Measurements from ENCODE around the gene CPSF4. TPM values are rescaled to one million over a fixed set of nuclear protein-coding genes. Genes with fewer than 3 reads are reported as not detected.
"Not testable (repeated sequence)": the region's sequence is repeated elsewhere in the genome, so short reads cannot be mapped to it uniquely, and the experiment has no call there.

Gene CPSF4
- total and polyA plus RNA-seq, 4 donors = 19.6 to 60.9 (median 44.8) TPM

GRCh38 chr7:99420986-99421385 lies 17.8 kb upstream of the CPSF4 start:
- no peak overlapping the region for H3K4me3 ChIP-seq (ENCODE audit: low read depth, low read length)
- no peaks in the 10 kb centered on the region for H3K27me3 ChIP-seq (ENCODE audit: control insufficient read depth, insufficient read depth, low read length)
- WGBS (ENCODE audit: insufficient coverage) = 91% methylated on average over 6 of the region's 7 CpGs
- no peaks in the 10 kb centered on the region for H3K4me1 ChIP-seq (ENCODE audit: control insufficient read depth, insufficient read depth, low read length)
- H3K9me3 ChIP-seq (ENCODE audit: control insufficient read depth, insufficient read depth, low read length) = no peaks in the 10 kb centered on the region
- peaks cover 95% of the 10 kb centered on the region for H3K36me3 ChIP-seq (ENCODE audit: control insufficient read depth, insufficient read depth, low read length)
- no peak for DNase-seq (ENCODE audit: low read depth in 4 of 6, low spot score in 6 of 6)
- H3K27ac ChIP-seq (ENCODE audit: low read depth, low read length) = no peak overlapping the region

GRCh38 chr7:99422186-99422585 lies 16.6 kb upstream of the CPSF4 start:
- peaks cover 89% of the 10 kb centered on the region for H3K36me3 ChIP-seq (ENCODE audit: control insufficient read depth, insufficient read depth, low read length)
- no peak overlapping the region for H3K4me3 ChIP-seq (ENCODE audit: low read depth, low read length)
- H3K4me1 ChIP-seq (ENCODE audit: control insufficient read depth, insufficient read depth, low read length) = no peaks in the 10 kb centered on the region
- no peak overlapping the region for H3K27ac ChIP-seq (ENCODE audit: low read depth, low read length)
- no peaks in the 10 kb centered on the region for H3K27me3 ChIP-seq (ENCODE audit: control insufficient read depth, insufficient read depth, low read length)
- no peaks in the 10 kb centered on the region for H3K9me3 ChIP-seq (ENCODE audit: control insufficient read depth, insufficient read depth, low read length)
- no peak for DNase-seq (ENCODE audit: low read depth in 4 of 6, low spot score in 6 of 6)
- 95% methylated on average over 10 of the region's 11 CpGs for WGBS (ENCODE audit: insufficient coverage)

DNA sequence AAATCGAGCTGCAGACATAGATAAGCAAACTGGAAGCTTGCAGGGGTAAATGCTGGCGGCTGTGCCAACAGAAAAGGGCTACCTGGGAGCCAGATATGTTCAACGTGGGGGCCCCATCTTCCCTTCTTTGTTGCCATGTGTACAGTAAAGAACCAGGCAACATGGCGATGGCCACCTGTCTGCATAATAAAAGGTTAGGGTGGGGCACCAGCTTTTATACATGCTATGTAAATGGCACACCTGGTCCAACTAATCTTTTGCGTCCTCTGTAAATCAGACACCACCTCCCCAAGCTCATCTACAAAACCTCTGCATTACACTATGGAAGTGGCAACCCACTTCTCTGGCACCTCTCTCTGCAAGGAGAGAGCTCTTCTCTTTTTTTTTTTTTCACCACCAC lies 16.1 kb upstream of the CPSF4 start:
- WGBS (ENCODE audit: insufficient coverage) = 90% methylated on average over 4 of the region's 5 CpGs
- Histone ChIP-seq H3K4me1 (ENCODE audit: control insufficient read depth, insufficient read depth, low read length) (no peaks in the 10 kb centered on the region), H3K27ac (ENCODE audit: low read depth, low read length) (no peak overlapping the region), H3K9me3 (ENCODE audit: control insufficient read depth, insufficient read depth, low read length) (no peaks in the 10 kb centered on the region), H3K27me3 (ENCODE audit: control insufficient read depth, insufficient read depth, low read length) (no peaks in the 10 kb centered on the region), H3K4me3 (ENCODE audit: low read depth, low read length) (no peak overlapping the region), H3K36me3 (ENCODE audit: control insufficient read depth, insufficient read depth, low read length) (peaks cover 85% of the 10 kb centered on the region)
- no peak for DNase-seq (ENCODE audit: low read depth in 4 of 6, low spot score in 6 of 6)

DNA sequence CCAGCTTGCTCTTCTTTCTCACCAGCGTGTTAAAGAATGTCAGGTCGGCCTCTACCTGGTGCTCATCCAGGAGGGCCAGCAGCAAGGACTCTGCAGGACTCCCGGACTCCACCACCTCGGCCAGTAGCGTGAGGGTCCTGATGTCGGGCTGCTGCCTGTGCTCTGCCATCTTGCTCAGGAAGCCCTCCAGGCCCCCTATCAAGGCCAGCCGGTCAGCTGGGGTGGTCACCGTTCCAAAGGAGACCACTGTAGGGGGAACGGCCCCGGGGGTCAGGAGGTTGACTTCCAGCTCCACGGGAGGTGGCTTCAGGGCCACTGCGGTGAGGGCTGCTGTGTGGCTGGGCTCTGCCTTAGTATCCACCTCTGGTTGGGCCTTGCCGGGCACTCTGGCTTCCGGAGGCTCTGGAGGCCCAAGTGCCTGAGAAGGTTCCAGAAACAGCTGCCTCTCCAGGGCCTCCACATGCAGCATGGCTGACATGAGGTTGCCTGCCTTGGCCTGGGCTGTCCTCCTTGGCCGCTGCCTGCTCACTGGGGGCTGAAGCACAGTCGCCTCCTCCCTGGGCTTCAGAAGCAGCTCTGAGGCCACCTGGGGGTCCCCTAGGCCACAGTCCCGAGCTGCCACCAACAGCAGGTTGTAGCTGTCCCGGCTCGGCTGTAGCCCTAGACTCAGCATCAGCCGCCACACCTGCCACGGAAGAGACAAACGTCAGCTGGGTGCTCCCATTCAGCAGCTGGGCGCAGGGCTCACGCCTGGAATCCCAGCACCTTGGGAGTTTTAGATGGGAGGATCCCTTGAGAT lies 13.6 kb upstream of the CPSF4 start:
- no peaks in the 10 kb centered on the region for H3K4me1 ChIP-seq (ENCODE audit: control insufficient read depth, insufficient read depth, low read length)
- no peak overlapping the region for H3K4me3 ChIP-seq (ENCODE audit: low read depth, low read length)
- H3K9me3 ChIP-seq (ENCODE audit: control insufficient read depth, insufficient read depth, low read length) = no peaks in the 10 kb centered on the region
- DNase-seq (ENCODE audit: low read depth in 4 of 6, low spot score in 6 of 6) = no peak
- H3K27me3 ChIP-seq (ENCODE audit: control insufficient read depth, insufficient read depth, low read length) = no peaks in the 10 kb centered on the region
- 95% methylated on average over 22 of the region's 24 CpGs for WGBS (ENCODE audit: insufficient coverage)
- no peak overlapping the region for H3K27ac ChIP-seq (ENCODE audit: low read depth, low read length)
- peaks cover 79% of the 10 kb centered on the region for H3K36me3 ChIP-seq (ENCODE audit: control insufficient read depth, insufficient read depth, low read length)

DNA sequence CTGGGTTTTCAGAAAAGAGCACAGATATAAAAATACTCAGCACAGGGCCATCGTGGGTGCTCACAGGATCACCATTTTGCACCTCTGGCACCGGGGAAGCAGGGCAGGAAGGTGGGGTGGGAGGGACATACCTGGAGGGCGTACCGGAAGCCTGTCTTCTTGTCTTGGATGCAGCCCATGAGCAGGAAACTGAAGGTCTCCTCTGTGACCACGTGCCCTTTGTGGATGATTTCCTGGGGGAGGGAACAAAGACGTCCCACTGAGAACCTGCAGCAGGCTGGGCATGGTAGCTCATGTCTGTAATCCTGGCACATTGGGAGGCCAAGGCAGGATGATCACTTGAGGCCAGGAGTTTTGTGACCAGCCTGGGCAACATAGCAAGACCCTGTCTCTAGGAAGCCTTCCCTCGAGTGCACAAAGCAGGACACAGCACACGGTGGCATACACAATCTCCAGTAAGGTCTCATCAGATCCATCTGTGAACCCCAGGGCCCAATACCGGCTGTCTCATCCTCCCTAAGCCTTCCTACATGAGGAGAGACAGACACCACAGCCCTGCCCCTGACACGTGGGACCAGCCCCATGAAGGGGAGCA lies 9.7 kb upstream of the CPSF4 start:
- no peak for DNase-seq (ENCODE audit: low read depth in 4 of 6, low spot score in 6 of 6)
- H3K27me3 ChIP-seq (ENCODE audit: control insufficient read depth, insufficient read depth, low read length) = no peaks in the 10 kb centered on the region
- peaks cover 76% of the 10 kb centered on the region for H3K36me3 ChIP-seq (ENCODE audit: control insufficient read depth, insufficient read depth, low read length)
- no peaks in the 10 kb centered on the region for H3K9me3 ChIP-seq (ENCODE audit: control insufficient read depth, insufficient read depth, low read length)
- no peak overlapping the region for H3K4me3 ChIP-seq (ENCODE audit: low read depth, low read length)
- H3K27ac ChIP-seq (ENCODE audit: low read depth, low read length) = no peak overlapping the region
- WGBS (ENCODE audit: insufficient coverage) = 95% methylated on average over 9 of the region's 10 CpGs
- no peaks in the 10 kb centered on the region for H3K4me1 ChIP-seq (ENCODE audit: control insufficient read depth, insufficient read depth, low read length)

DNA sequence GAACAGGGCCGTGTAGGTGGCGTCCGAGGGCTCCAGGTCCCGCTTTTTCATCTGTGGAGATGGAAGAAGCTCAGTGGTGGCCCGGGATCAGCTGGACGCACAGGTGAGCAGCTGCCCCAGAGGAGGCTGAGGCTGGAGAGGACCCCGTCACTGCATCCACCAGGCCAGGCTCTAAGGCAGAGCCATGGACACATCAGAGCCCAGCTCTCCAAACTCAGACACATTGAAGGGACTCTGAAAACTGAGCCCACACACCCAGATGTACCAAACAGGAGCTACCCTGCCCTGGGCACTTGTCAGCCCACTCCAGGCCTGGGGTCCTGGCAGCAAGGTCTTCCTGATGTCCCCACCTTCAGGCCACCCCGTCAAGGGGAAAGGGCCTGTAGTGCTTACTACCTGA lies 9.0 kb upstream of the CPSF4 start:
- H3K36me3 ChIP-seq (ENCODE audit: control insufficient read depth, insufficient read depth, low read length) = peaks cover 75% of the 10 kb centered on the region
- no peak overlapping the region for H3K27ac ChIP-seq (ENCODE audit: low read depth, low read length)
- no peak overlapping the region for H3K4me3 ChIP-seq (ENCODE audit: low read depth, low read length)
- no peaks in the 10 kb centered on the region for H3K27me3 ChIP-seq (ENCODE audit: control insufficient read depth, insufficient read depth, low read length)
- no peaks in the 10 kb centered on the region for H3K4me1 ChIP-seq (ENCODE audit: control insufficient read depth, insufficient read depth, low read length)
- 100% methylated on average over 6 of the region's 8 CpGs for WGBS (ENCODE audit: insufficient coverage)
- no peak for DNase-seq (ENCODE audit: low read depth in 4 of 6, low spot score in 6 of 6)
- no peaks in the 10 kb centered on the region for H3K9me3 ChIP-seq (ENCODE audit: control insufficient read depth, insufficient read depth, low read length)

- peaks cover 72% of the 10 kb centered on the region for H3K36me3 ChIP-seq (ENCODE audit: control insufficient read depth, insufficient read depth, low read length)
- 100% methylated on average over 8 of the region's 13 CpGs for WGBS (ENCODE audit: insufficient coverage)
- not testable (repeated sequence) for H3K27me3 ChIP-seq (ENCODE audit: control insufficient read depth, insufficient read depth, low read length); H3K27ac ChIP-seq (ENCODE audit: low read depth, low read length); H3K9me3 ChIP-seq (ENCODE audit: control insufficient read depth, insufficient read depth, low read length); H3K4me3 ChIP-seq (ENCODE audit: low read depth, low read length); H3K4me1 ChIP-seq (ENCODE audit: control insufficient read depth, insufficient read depth, low read length); DNase-seq (ENCODE audit: low read depth in 4 of 6, low spot score in 6 of 6)
Measured at GRCh38 chr7:99431756-99432540, 6.8 kb upstream of the CPSF4 start.

- Histone ChIP-seq H3K9me3 (ENCODE audit: control insufficient read depth, insufficient read depth, low read length) (no peaks in the 10 kb centered on the region), H3K27ac (ENCODE audit: low read depth, low read length) (no peak overlapping the region), H3K4me3 (ENCODE audit: low read depth, low read length) (no peak overlapping the region), H3K36me3 (ENCODE audit: control insufficient read depth, insufficient read depth, low read length) (peaks cover 72% of the 10 kb centered on the region), H3K27me3 (ENCODE audit: control insufficient read depth, insufficient read depth, low read length) (no peaks in the 10 kb centered on the region), H3K4me1 (ENCODE audit: control insufficient read depth, insufficient read depth, low read length) (peaks cover 10% of the 10 kb centered on the region)
- DNase-seq (ENCODE audit: low read depth in 4 of 6, low spot score in 6 of 6) = no peak
- 95% methylated on average over 8 of the region's 9 CpGs for WGBS (ENCODE audit: insufficient coverage)
Measured at GRCh38 chr7:99433158-99433557, 5.6 kb upstream of the CPSF4 start.

DNA sequence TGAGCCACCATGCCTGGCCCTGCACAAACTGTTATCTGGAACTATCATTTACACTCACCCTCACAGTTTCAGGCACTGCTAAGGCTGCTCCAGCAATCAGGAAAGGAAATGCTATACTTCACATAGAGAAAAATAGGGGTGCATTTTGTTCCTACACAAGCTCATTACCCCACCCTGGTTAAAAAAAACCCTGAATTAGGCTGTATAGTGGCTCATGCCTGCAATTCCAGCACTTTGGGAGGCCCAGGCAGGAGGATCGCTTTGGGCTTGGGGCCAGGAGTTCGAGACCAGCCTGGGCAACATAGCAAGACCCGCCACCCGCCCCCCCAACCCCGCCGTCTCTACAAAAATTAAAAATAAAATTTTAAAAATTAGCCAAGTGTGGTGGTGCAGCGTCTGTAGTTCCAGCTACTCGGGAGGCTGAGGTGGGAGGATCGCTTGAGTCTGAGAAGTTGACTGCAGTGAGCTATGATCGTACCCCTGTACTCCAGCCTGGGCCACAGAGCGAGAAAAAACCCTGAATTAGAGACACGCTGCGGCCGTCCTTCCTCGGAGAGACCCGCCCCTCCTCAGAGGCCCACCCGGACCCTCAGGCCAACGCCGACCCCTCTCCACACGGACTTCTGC lies 684 bp upstream of the CPSF4 start:
- Histone ChIP-seq H3K27ac (ENCODE audit: low read depth, low read length) (peak overlapping the region; percentile 69), H3K27me3 (ENCODE audit: control insufficient read depth, insufficient read depth, low read length) (no peaks in the 10 kb centered on the region), H3K36me3 (ENCODE audit: control insufficient read depth, insufficient read depth, low read length) (peaks cover 43% of the 10 kb centered on the region), H3K4me1 (ENCODE audit: control insufficient read depth, insufficient read depth, low read length) (peaks cover 30% of the 10 kb centered on the region), H3K9me3 (ENCODE audit: control insufficient read depth, insufficient read depth, low read length) (no peaks in the 10 kb centered on the region), H3K4me3 (ENCODE audit: low read depth, low read length) (peak overlapping the region; percentile 94)
- 2% methylated on average over 14 of the region's 20 CpGs for WGBS (ENCODE audit: insufficient coverage)
- no peak for DNase-seq (ENCODE audit: low read depth in 4 of 6, low spot score in 6 of 6)

All from spinal cord (tissue), 10 donors.